Gastroesophageal sphincter (tissue), 4 donors: ENCODE results near the gene MTARC1. TPM values are rescaled to one million over a fixed set of nuclear protein-coding genes. Genes with fewer than 3 reads are reported as not detected.

Source experiments
- ATAC-seq: fragments of 150-250 bp; one replicate; pipeline ENCODE4 v1.9.1; 2016; ENCODE audit warnings: mild to moderate bottlenecking, moderate library complexity
- H3K27ac ChIP-seq, 4 donors: fragments of 200-600 bp; sonication (generic) in 3 of 4; 1 replicate in 3 of 4; 2 replicates in 1 of 4; pipeline ENCODE4 v1.5.1; 2016 to 2019
- H3K27me3 ChIP-seq: fragments of 200-600 bp; sonication (generic); one replicate; pipeline ENCODE4 v1.5.1; 2019
- H3K36me3 ChIP-seq, 2 donors: fragments of 200-600 bp; sonication (generic); one replicate each; pipeline ENCODE4 v1.5.1; 2019; ENCODE audit warnings: control low read depth in 1 of 2
- H3K4me1 ChIP-seq, 3 donors: fragments of 200-600 bp; sonication (generic); 1 replicate in 2 of 3; 2 replicates in 1 of 3; pipeline ENCODE4 v1.5.1; 2016 to 2019; ENCODE audit warnings: control low read depth in 2 of 3
- H3K4me3 ChIP-seq, 2 donors: fragments of 200-600 bp; sonication (generic); one replicate each; pipeline ENCODE4 v1.5.1; 2019; ENCODE audit warnings: mild to moderate bottlenecking in 1 of 2, moderate library complexity in 1 of 2
- H3K9me3 ChIP-seq, 3 donors: fragments of 200-600 bp; sonication (generic); one replicate each; pipeline ENCODE4 v1.5.1; 2017 to 2019; ENCODE audit warnings: control low read depth in 2 of 3
- EP300 ChIP-seq: sonication (generic); formaldehyde crosslinking; IDR thresholded peaks from one replicate; pipeline ENCODE4 v1.6.1; 2017; ENCODE audit warnings: antibody characterized with exemption, mild to moderate bottlenecking
- POLR2A ChIP-seq, 2 donors: fragments of 450-650 bp; IDR thresholded peaks; one replicate each; pipeline ENCODE4 v1.6.1; 2017; ENCODE audit warnings: antibody characterized with exemption in 2 of 2, mild to moderate bottlenecking in 2 of 2, moderate library complexity in 1 of 2
- POLR2AphosphoS5 ChIP-seq: sonication (generic); formaldehyde crosslinking; IDR thresholded peaks from one replicate; pipeline ENCODE4 v1.6.1; 2017; ENCODE audit warnings: antibody characterized with exemption
- WGBS, 2 donors: methylation state at CpG; one replicate each; pipeline ENCODE4 v1.1.5; 2018; ENCODE audit warnings: low coverage in 1 of 2; 5-methylcytosine and 5-hydroxymethylcytosine counted together
- total RNA-seq, 4 donors: library from RNA; depleted of rRNA; stranded (reverse); fragments of >200 nt; gene quantifications; one replicate each; pipeline ENCODE4 v1.1.0, GENCODE V29; 2016
- TF ChIP-seq, protein P1 (sequence below), 4 experiments: fragments of 200-600 bp in 2 of 4; fragments of 450-650 bp in 2 of 4; sonication (generic) in 1 of 4; IDR thresholded peaks; one replicate each; pipeline ENCODE4 v1.5.1; 2017 to 2019; ENCODE audit warnings: antibody characterized with exemption in 4 of 4, mild to moderate bottlenecking in 2 of 4, moderate library complexity in 2 of 4

Gene MTARC1
- total RNA-seq, 4 donors from 2014 or later, result 3.7 to 8.1 (median 5.4) TPM

DNA sequence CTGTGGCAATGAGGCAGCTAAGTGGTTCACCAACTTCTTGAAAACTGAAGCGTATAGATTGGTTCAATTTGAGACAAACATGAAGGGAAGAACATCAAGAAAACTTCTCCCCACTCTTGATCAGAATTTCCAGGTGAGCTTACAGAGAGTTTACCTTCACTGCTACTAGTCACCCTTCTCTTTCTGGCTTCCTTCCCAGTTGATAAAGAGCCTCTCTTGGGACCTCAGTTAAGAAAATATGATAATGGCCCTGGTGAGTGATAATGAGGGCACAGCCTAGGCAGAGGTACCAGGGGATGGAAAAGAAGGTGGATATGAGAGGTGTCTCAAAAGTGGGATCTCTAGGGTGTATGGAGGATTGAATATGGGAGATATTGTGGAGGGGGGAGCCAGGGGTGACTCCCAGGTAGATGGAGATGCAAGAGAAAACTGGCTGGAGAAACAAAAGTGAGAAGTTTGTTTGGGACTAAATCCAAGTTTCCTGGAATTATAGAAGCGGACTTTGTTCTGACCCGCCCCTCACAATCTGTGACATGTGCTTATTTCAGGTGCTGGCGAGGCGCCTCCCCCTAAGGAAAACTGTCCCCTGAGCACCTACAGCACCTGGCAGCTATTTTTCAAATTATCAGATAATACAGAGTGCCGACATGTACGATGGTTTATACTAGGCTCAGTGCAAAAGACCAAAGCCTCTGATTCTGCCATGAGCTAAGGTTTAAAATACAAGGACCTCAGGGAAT lies 24.9 kb upstream of the MTARC1 start:
- Histone ChIP-seq H3K4me1 (peaks cover 0 to 9% (median 0%) of the 10 kb centered on the region in 3 donors), H3K27me3 (no peaks in the 10 kb centered on the region), H3K9me3 (no peaks in the 10 kb centered on the region), H3K36me3 (peaks cover 0 to 77% of the 10 kb centered on the region in 2 donors), H3K27ac (no peak overlapping the region), H3K4me3 (no peak overlapping the region)
- ATAC-seq, result no peak
- WGBS, 2 donors, result 90 to 98% methylated on average over 3 to 7 of the region's 7 CpGs
- TF ChIP-seq POLR2A (IDR thresholded peaks at IDR 0.05) (no peak), POLR2AphosphoS5 (no peak), EP300 (no peak)
- TF ChIP-seq, protein P1, sequence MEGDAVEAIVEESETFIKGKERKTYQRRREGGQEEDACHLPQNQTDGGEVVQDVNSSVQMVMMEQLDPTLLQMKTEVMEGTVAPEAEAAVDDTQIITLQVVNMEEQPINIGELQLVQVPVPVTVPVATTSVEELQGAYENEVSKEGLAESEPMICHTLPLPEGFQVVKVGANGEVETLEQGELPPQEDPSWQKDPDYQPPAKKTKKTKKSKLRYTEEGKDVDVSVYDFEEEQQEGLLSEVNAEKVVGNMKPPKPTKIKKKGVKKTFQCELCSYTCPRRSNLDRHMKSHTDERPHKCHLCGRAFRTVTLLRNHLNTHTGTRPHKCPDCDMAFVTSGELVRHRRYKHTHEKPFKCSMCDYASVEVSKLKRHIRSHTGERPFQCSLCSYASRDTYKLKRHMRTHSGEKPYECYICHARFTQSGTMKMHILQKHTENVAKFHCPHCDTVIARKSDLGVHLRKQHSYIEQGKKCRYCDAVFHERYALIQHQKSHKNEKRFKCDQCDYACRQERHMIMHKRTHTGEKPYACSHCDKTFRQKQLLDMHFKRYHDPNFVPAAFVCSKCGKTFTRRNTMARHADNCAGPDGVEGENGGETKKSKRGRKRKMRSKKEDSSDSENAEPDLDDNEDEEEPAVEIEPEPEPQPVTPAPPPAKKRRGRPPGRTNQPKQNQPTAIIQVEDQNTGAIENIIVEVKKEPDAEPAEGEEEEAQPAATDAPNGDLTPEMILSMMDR (IDR thresholded peaks at IDR 0.05), result no peak

DNA sequence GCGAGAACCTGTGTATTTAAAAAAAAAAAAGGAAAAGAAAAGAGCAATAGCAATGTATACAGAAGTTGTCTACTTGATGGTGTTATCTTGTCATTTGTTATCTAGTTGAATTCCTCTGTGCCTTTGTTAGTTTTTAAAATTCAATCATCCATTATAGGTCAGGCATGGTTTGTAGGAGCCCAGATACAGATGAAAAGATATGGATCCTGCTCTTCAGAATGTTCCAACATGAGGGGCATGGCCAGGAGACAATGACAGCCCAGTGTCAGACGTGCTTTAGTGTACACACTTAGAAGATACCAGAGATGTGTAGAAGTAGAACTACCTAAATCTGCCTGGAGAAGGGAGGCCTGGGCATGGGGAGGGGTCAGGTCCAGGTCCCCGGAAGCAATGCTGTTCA lies 22.0 kb upstream of the MTARC1 start:
- H3K27me3 ChIP-seq, result no peaks in the 10 kb centered on the region
- TF ChIP-seq POLR2A (IDR thresholded peaks at IDR 0.05) (no peak), EP300 (no peak), POLR2AphosphoS5 (no peak)
- TF ChIP-seq, protein P1 (IDR thresholded peaks at IDR 0.05), result no peak
- ATAC-seq, result no peak
- peaks cover 0 to 68% of the 10 kb centered on the region in 2 donors for H3K36me3 ChIP-seq
- peak overlapping the region in 1 of 4 donors; percentile 5 for H3K27ac ChIP-seq
- H3K4me1 ChIP-seq, result peaks cover 0 to 31% (median 0%) of the 10 kb centered on the region in 3 donors
- WGBS, 2 donors, result 86 to 89% methylated on average over 2 to 3 of the region's 3 CpGs
- H3K9me3 ChIP-seq, result no peaks in the 10 kb centered on the region
- H3K4me3 ChIP-seq, result no peak overlapping the region

DNA sequence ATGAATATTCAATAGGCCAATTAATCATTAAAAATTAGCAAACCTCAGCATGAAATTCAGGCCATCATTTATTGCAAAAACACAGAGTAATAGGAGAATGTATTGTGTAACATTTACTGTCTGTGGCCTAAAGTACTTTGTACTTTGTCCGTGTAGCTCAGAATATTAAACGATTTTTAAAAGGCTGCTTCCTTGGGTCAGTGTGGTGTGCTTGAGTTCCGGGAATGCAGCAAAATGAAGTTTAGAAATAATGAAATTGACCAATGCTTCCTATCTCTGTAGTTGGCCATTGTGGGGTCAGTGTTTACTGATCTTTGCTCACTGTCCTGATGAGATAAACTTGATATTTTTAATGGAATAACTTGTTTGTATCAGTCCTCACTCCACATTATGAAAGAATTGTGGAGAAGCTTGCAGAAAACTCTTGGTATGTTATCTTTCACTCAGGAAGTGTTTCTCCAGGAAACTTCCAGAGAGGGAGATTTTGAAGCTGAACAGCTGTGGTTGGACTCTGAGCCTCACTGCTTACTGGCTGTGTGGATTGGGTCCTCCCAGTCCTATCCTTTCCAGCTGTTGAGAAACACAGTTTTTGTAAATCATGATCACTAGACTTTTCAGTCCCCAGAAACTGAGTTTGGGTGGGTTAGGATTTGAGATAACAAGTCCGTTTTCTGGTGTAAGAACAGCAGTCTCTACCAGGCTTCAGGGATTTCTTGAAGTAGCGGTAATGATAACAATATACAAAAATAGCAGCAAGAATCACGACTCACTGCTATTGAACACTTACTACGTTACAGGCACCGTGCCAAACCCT lies 19.2 kb upstream of the MTARC1 start:
- H3K27ac ChIP-seq, result peak overlapping the region; percentile 31 to 64 (median 46)
- no peaks in the 10 kb centered on the region for H3K9me3 ChIP-seq
- ATAC-seq, result peak; percentile 90
- H3K27me3 ChIP-seq, result no peaks in the 10 kb centered on the region
- 24 to 25% methylated on average over 8 of the region's 8 CpGs for WGBS, 2 donors
- no peak overlapping the region for H3K4me3 ChIP-seq
- TF ChIP-seq, protein P1 (IDR thresholded peaks at IDR 0.05), result no peak
- no peak for TF ChIP-seq EP300
- TF ChIP-seq POLR2AphosphoS5, result no peak
- TF ChIP-seq POLR2A (IDR thresholded peaks at IDR 0.05), result no peak
- H3K4me1 ChIP-seq, result peaks cover 0 to 31% (median 0%) of the 10 kb centered on the region in 3 donors
- H3K36me3 ChIP-seq, result peaks cover 0 to 75% of the 10 kb centered on the region in 2 donors

DNA sequence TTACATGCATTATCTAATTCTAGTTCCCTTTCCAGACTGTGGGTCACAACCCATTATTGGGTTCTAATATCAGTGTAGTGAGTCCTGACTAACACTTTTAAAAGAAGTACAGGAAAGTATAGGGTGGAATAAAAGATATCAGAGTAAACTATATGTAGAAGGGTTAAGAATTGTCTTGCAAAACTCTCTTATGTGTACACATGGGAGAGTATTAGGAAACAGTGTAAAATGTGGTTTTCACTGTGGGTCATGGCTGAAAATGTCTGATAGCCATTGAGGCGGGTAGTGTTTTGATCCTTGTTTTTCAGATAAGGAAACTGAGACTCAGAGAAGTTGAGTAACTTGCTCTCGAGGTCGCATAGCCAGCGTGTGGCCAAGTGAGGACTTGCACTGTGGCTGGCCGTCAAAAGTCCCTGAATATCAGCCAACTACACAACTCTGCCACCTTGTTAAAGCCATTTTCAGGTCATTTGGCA lies 18.5 kb upstream of the MTARC1 start:
- Histone ChIP-seq H3K4me1 (peaks cover 0 to 31% (median 0%) of the 10 kb centered on the region in 3 donors), H3K4me3 (no peak overlapping the region), H3K36me3 (peaks cover 0 to 73% of the 10 kb centered on the region in 2 donors), H3K27me3 (no peaks in the 10 kb centered on the region), H3K9me3 (no peaks in the 10 kb centered on the region), H3K27ac (peak overlapping the region; percentile 31 to 64 (median 46))
- peak; percentile 48 for ATAC-seq
- TF ChIP-seq POLR2AphosphoS5 (no peak), POLR2A (IDR thresholded peaks at IDR 0.05) (no peak), EP300 (no peak)
- TF ChIP-seq, protein P1 (IDR thresholded peaks at IDR 0.05), result no peak
- WGBS, 2 donors, result 73 to 79% methylated on average over 4 to 5 of the region's 5 CpGs
